Natural killer cell (primary cell): ENCODE measurements around the gene ALCAM. TPM values are rescaled to one million over a fixed set of nuclear protein-coding genes. Genes with fewer than 3 reads are reported as not detected.

ENCODE experiments used
- ATAC-seq, 3 donors: fragments of 150-1000 bp in 2 of 3; fragments of 200-7000 bp in 1 of 3; cut with Tn5 transposase; 1 replicate in 1 of 3; 2 replicates in 2 of 3; pipeline ENCODE4 v1.10.0; 2021; ENCODE audit warnings: mild to moderate bottlenecking in 2 of 3, moderate library complexity in 2 of 3
- DNase-seq, 2 donors: peaks; one replicate each; pipeline versions ENCODE4 v3.0.0 to v3.0.0-alpha.2; 2013 to 2021; ENCODE audit warnings: mixed read lengths in 1 of 2
- H3K27ac ChIP-seq: one replicate; pipeline ENCODE4 v1.5.1; 2013; ENCODE audit warnings: mild to moderate bottlenecking, low read length
- H3K27me3 ChIP-seq: one replicate; pipeline ENCODE4 v1.6.1; 2013; ENCODE audit warnings: low read length; ENCODE audit not compliant: control insufficient read depth, insufficient read depth
- H3K36me3 ChIP-seq: one replicate; pipeline ENCODE4 v1.6.1; 2013; ENCODE audit warnings: low read length; ENCODE audit not compliant: control insufficient read depth, insufficient read depth
- H3K4me1 ChIP-seq: one replicate; pipeline ENCODE4 v1.6.1; 2013; ENCODE audit warnings: low read length; ENCODE audit not compliant: control insufficient read depth, insufficient read depth
- H3K4me3 ChIP-seq: one replicate; pipeline ENCODE4 v1.5.1; 2013; ENCODE audit warnings: low read length
- H3K9me3 ChIP-seq: one replicate; pipeline ENCODE4 v1.6.1; 2013; ENCODE audit warnings: low read length; ENCODE audit not compliant: control insufficient read depth, insufficient read depth
- H3K27ac Mint-ChIP-seq, 2 donors: one replicate each; pipeline ENCODE4 v1.8.0; 2022; ENCODE audit warnings: mild to moderate bottlenecking in 2 of 2, mixed read lengths in 2 of 2, moderate library complexity in 1 of 2
- H3K27me3 Mint-ChIP-seq, 2 donors: one replicate each; pipeline ENCODE4 v1.8.0; 2022; ENCODE audit warnings: low read depth in 2 of 2, mixed read lengths in 2 of 2
- H3K36me3 Mint-ChIP-seq: one replicate; pipeline ENCODE4 v1.8.0; 2022; ENCODE audit warnings: mixed read lengths
- H3K4me1 Mint-ChIP-seq, 2 donors: one replicate each; pipeline ENCODE4 v1.8.0; 2022; ENCODE audit warnings: mixed read lengths in 2 of 2
- H3K4me3 Mint-ChIP-seq: one replicate; pipeline ENCODE4 v1.8.0; 2022; ENCODE audit warnings: mild to moderate bottlenecking, moderate library complexity, mixed read lengths
- H3K9me3 Mint-ChIP-seq, 2 donors: one replicate each; pipeline ENCODE4 v1.8.0; 2022; ENCODE audit warnings: mixed read lengths in 2 of 2
- CTCF ChIP-seq: fragments of 200-600 bp; IDR thresholded peaks from one replicate; pipeline ENCODE4 v1.8.0; 2022; ENCODE audit warnings: antibody characterized with exemption
- WGBS: methylation state at CpG from one replicate; pipeline ENCODE4 v1.1.7; 2013; ENCODE audit warnings: missing lambda C conversion rate; ENCODE audit not compliant: insufficient coverage; 5-methylcytosine and 5-hydroxymethylcytosine counted together
- intact Hi-C: fragments of 100-400 bp; cut with micrococcal nuclease; formaldehyde crosslinking; loops from one replicate; pipeline ENCODE4 v1.14.2; 2022
- total RNA-seq, 4 donors: library from RNA; stranded (reverse); fragments of 120-200 nt in 1 of 4; gene quantifications; one replicate each; pipeline versions ENCODE4 v1.2.3 to v1.2.4, GENCODE V29; 2013 to 2022

ALCAM gene
- 1 to 10 TPM; 1.5 to 3.0 (median 1.5) TPM for total RNA-seq
- 17.9 TPM for total RNA-seq (2013)

GRCh38 chr3:105366326-105367062 lies at the start of gene ALCAM:
Gene ALCAM, plus strand, starts transcription at chr3:105366909.
- Histone ChIP-seq H3K9me3 (no peaks in the 10 kb centered on the region), H3K36me3 (no peaks in the 10 kb centered on the region), H3K27me3 (peaks cover 3% of the 10 kb centered on the region), H3K4me3 (peak within 1 kb of the TSS; percentile 62), H3K4me1 (peaks cover 40% of the 10 kb centered on the region), H3K27ac (peak within 1 kb of the TSS; percentile 92)
- Mint-ChIP-seq H3K4me3 (peak within 1 kb of the TSS; percentile 97), H3K9me3 (no peaks in the 10 kb centered on the region), H3K36me3 (no peaks in the 10 kb centered on the region), H3K4me1 (peaks cover 43 to 45% of the 10 kb centered on the region in 2 donors), H3K27me3 (peaks cover 27 to 32% of the 10 kb centered on the region in 2 donors), H3K27ac (peak within 1 kb of the TSS; percentile 86 to 90)
- TF ChIP-seq CTCF: no peak
- ATAC-seq (peak; percentile 63 to 78 (median 74)), DNase-seq (peak; percentile 54 to 87)
- under 1% methylated on average over 48 of the region's 48 CpGs for WGBS
- intact Hi-C loops: no loop called here

GRCh38 chr3:105317841-105318240 lies 48.9 kb upstream of the ALCAM start:
- H3K4me3 Mint-ChIP-seq: no peak overlapping the region
- WGBS: 57% methylated on average over 1 of the region's 1 CpG
- H3K9me3 Mint-ChIP-seq: peaks cover 0 to 4% of the 10 kb centered on the region in 2 donors
- no peak for TF ChIP-seq CTCF
- H3K4me1 ChIP-seq: no peaks in the 10 kb centered on the region
- no peaks in the 10 kb centered on the region for H3K4me1 Mint-ChIP-seq
- H3K27me3 Mint-ChIP-seq: no peaks in the 10 kb centered on the region
- no peaks in the 10 kb centered on the region for H3K9me3 ChIP-seq
- no peak for DNase-seq
- no peaks in the 10 kb centered on the region for H3K27me3 ChIP-seq
- H3K27ac Mint-ChIP-seq: no peak overlapping the region
- no peaks in the 10 kb centered on the region for H3K36me3 ChIP-seq
- intact Hi-C loops: no loop called here
- H3K4me3 ChIP-seq: no peak overlapping the region
- no peak overlapping the region for H3K27ac ChIP-seq
- H3K36me3 Mint-ChIP-seq: no peaks in the 10 kb centered on the region
- ATAC-seq: no peak

- H3K9me3 ChIP-seq: no peaks in the 10 kb centered on the region
- H3K36me3 Mint-ChIP-seq: no peaks in the 10 kb centered on the region
- no peak overlapping the region for H3K27ac ChIP-seq
- no peak overlapping the region for H3K27ac Mint-ChIP-seq
- no peak for TF ChIP-seq CTCF
- intact Hi-C loops: no loop called here
- no peaks in the 10 kb centered on the region for H3K4me1 ChIP-seq
- H3K4me3 ChIP-seq: no peak overlapping the region
- DNase-seq (no peak), ATAC-seq (no peak)
- no peaks in the 10 kb centered on the region for H3K4me1 Mint-ChIP-seq
- no peaks in the 10 kb centered on the region for H3K27me3 Mint-ChIP-seq
- H3K4me3 Mint-ChIP-seq: no peak overlapping the region
- no peaks in the 10 kb centered on the region for H3K27me3 ChIP-seq
- peaks cover 0 to 6% of the 10 kb centered on the region in 2 donors for H3K9me3 Mint-ChIP-seq
- 86% methylated on average over 1 of the region's 3 CpGs for WGBS
- no peaks in the 10 kb centered on the region for H3K36me3 ChIP-seq
Measured at GRCh38 chr3:105322570-105323273, 44.0 kb upstream of the ALCAM start.
